Measurements from ENCODE around the gene NUCKS1. TPM values are rescaled to one million over a fixed set of nuclear protein-coding genes. Genes with fewer than 3 reads are reported as not detected.
A peak's percentile ranks its signal among the peaks of the same experiment; 100 is the strongest.

Gene NUCKS1
- total and polyA plus RNA-seq, 10 of the 15 experiments (the other 5 are each of a cell fraction or from before 2014, with no cell fraction given): 40.5 to 135 (median 55.5) TPM

DNA sequence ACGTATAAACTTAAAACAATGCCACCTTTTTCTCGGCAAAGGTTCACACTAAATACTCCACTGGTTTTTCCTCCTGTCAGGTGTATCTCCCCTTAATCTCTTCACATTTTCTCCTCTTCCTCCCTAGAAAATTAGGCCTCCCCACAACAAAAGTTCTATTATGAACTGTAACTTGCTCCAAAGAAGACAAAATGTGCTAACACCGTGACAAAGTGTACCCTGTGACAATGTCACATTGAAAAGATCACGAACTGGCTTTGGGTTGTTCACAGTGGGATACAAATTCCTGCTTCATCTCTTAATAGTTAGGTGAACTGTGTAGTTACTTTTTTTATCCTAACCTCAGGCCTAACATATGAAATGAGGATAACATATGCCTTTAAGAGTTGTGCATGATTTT is 6.0 kb downstream of the NUCKS1 start:
- H3K27me3 ChIP-seq (replicated peaks in 1 of 2; ENCODE audit: control insufficient read depth in 2 of 2, insufficient read depth in 2 of 2, low read length in 1 of 2): no peaks in the 10 kb centered on the region
- ATAC-seq (no peak), FAIRE-seq (no peak), DNase-seq (ENCODE audit: low read depth, low spot score) (no peak)
- in situ Hi-C loops (cut with MboI) (no loop called here), intact Hi-C loops (cut with micrococcal nuclease; ENCODE audit: unreplicated experiment) (no loop called here)
- H3K9ac ChIP-seq (ENCODE audit: control insufficient read depth, insufficient read depth, low read length): no peak overlapping the region
- no peak overlapping the region for H2AFZ ChIP-seq (ENCODE audit: control insufficient read depth, low read depth, low read length)
- no TSS peak for BruUV-seq (replicated peaks)
- no peaks in the 10 kb centered on the region for H3K9me3 ChIP-seq (replicated peaks; ENCODE audit: control insufficient read depth, insufficient read depth, low read length)
- no peak overlapping the region for H3K27ac ChIP-seq (ENCODE audit: control insufficient read depth, insufficient read depth)
- CTCF ChIA-PET: interaction anchor here (1.5 to 3.8 kb wide), 2 partner anchors 83 to 86 kb away, joined by 3 to 26 read pairs; no protein-coding TSS in a partner anchor
- WGBS (ENCODE audit: insufficient coverage, insufficient replicate concordance, low lambda C conversion rate, missing lambda C conversion rate): 26% methylated on average over 4 of the region's 4 CpGs
- TF ChIP-seq ASH2L (IDR thresholded peaks at IDR 0.05; ENCODE audit: borderline replicate concordance, low read depth): no peak
- TF ChIP-seq, protein P1, sequence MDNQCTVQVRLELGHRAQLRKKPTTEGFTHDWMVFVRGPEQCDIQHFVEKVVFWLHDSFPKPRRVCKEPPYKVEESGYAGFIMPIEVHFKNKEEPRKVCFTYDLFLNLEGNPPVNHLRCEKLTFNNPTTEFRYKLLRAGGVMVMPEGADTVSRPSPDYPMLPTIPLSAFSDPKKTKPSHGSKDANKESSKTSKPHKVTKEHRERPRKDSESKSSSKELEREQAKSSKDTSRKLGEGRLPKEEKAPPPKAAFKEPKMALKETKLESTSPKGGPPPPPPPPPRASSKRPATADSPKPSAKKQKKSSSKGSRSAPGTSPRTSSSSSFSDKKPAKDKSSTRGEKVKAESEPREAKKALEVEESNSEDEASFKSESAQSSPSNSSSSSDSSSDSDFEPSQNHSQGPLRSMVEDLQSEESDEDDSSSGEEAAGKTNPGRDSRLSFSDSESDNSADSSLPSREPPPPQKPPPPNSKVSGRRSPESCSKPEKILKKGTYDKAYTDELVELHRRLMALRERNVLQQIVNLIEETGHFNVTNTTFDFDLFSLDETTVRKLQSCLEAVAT (IDR thresholded peaks at IDR 0.05): no peak
- H3K36me3 ChIP-seq (ENCODE audit: control insufficient read depth in 2 of 2, insufficient read depth in 2 of 2, low read length in 1 of 2): peaks cover 0 to 17% of the 10 kb centered on the region in 2 experiments; a peak in 2 of 4 replicates
- H3K4me1 ChIP-seq (ENCODE audit: control insufficient read depth, insufficient read depth, low read length): peaks cover 5% of the 10 kb centered on the region
- SMC1A ChIA-PET (ENCODE audit: uncharacterized antibody, unreplicated experiment): interaction anchor here (1.7 to 3.9 kb wide), 4 partner anchors 11 to 85 kb away, joined by 4 to 25 read pairs (median 14); no protein-coding TSS in a partner anchor
- H3K4me2 ChIP-seq (ENCODE audit: control insufficient read depth, insufficient read depth): peak overlapping the region; percentile 46
- H3K4me3 ChIP-seq: peak overlapping the region; percentile 32; the same call in 1 of the 2 replicates
- H3K79me2 ChIP-seq (ENCODE audit: control insufficient read depth, insufficient read depth, low read length): peaks cover 85% of the 10 kb centered on the region
- H4K20me1 ChIP-seq (ENCODE audit: control insufficient read depth, insufficient read depth): 0 out of 2 replicates have a peak, but pooled peaks cover 3% of the 10 kb centered on the region
- POLR2A ChIA-PET: interaction anchor here (0.8 to 1.0 kb wide), 2 partner anchors 11 to 13 kb away, joined by 3 read pairs; no protein-coding TSS in a partner anchor
- RAD21 ChIA-PET (ENCODE audit: unreplicated experiment): interaction anchor here (1.4 to 1.7 kb wide), 2 partner anchors 32 to 156 kb away, joined by 4 to 6 read pairs; no protein-coding TSS in a partner anchor

DNA sequence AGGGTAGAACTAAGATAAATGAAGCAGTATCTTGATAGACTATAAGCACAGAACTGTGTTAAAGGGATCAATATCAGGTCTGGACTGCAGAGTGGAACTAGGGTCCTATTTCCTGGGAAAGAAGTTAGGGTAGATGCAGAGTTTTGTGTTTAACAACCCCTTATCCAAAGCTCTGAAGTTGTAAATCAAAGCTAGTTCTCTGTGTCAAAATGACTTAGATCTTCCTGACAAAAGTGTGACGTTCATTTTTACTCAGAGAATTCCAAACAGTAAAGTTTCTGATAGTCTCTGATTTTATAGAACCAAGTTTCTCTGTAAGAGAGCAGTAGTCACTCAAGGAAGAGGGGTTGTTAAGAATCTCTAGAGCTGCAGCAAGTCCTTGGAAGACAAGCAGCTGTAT is 8.3 kb downstream of the NUCKS1 start:
- DNase-seq (ENCODE audit: low read depth, low spot score) (no peak), FAIRE-seq (no peak), ATAC-seq (no peak)
- Histone ChIP-seq H3K27me3 (replicated peaks in 1 of 2; ENCODE audit: control insufficient read depth in 2 of 2, insufficient read depth in 2 of 2, low read length in 1 of 2) (no peaks in the 10 kb centered on the region), H3K27ac (ENCODE audit: control insufficient read depth, insufficient read depth) (no peak overlapping the region), H3K4me3 (no peak overlapping the region), H3K36me3 (ENCODE audit: control insufficient read depth in 2 of 2, insufficient read depth in 2 of 2, low read length in 1 of 2) (peaks cover 0 to 16% of the 10 kb centered on the region in 2 experiments; a peak in 2 of 4 replicates), H3K4me1 (ENCODE audit: control insufficient read depth, insufficient read depth, low read length) (peaks cover 5% of the 10 kb centered on the region), H2AFZ (ENCODE audit: control insufficient read depth, low read depth, low read length) (no peak overlapping the region), H3K79me2 (ENCODE audit: control insufficient read depth, insufficient read depth, low read length) (peaks cover 75% of the 10 kb centered on the region), H3K9ac (ENCODE audit: control insufficient read depth, insufficient read depth, low read length) (no peak overlapping the region), H3K9me3 (replicated peaks; ENCODE audit: control insufficient read depth, insufficient read depth, low read length) (no peaks in the 10 kb centered on the region), H4K20me1 (ENCODE audit: control insufficient read depth, insufficient read depth) (no peaks in the 10 kb centered on the region), H3K4me2 (ENCODE audit: control insufficient read depth, insufficient read depth) (no peak overlapping the region)
- BruUV-seq (replicated peaks): no TSS peak
- intact Hi-C loops (cut with micrococcal nuclease; ENCODE audit: unreplicated experiment) (no loop called here), in situ Hi-C loops (cut with MboI) (no loop called here)
- POLR2A ChIA-PET: interaction anchor here (0.6 to 1.4 kb wide), 9 partner anchors 9 to 333 kb away, joined by 3 to 6 read pairs (median 4); partner anchors contain the start of gene RAB29
- RAD21 ChIA-PET (ENCODE audit: unreplicated experiment): interaction anchor here (1.1 to 2.0 kb wide), 6 partner anchors 8 to 148 kb away, joined by 3 to 10 read pairs (median 5); no protein-coding TSS in a partner anchor
- CTCF ChIA-PET: interaction anchor here (0.8 to 7.9 kb wide), 10 partner anchors 13 to 236 kb away, joined by 3 to 66 read pairs (median 4); no protein-coding TSS in a partner anchor
- SMC1A ChIA-PET (ENCODE audit: uncharacterized antibody, unreplicated experiment): interaction anchor here (1.3 to 8.8 kb wide), 9 partner anchors 10 to 83 kb away, joined by 5 to 69 read pairs (median 10); no protein-coding TSS in a partner anchor
- WGBS (ENCODE audit: insufficient coverage, insufficient replicate concordance, low lambda C conversion rate, missing lambda C conversion rate): 93% methylated on average over 1 of the region's 1 CpG
- TF ChIP-seq NR2C2 (IDR thresholded peaks at IDR 0.05; ENCODE audit: borderline replicate concordance, control insufficient read depth, insufficient read length, low read depth) (no peak), POLR2A (IDR thresholded peaks at IDR 0.05; ENCODE audit: low read depth, low read length) (no peak), WRNIP1 (IDR thresholded peaks at IDR 0.05; ENCODE audit: borderline replicate concordance, low read depth, low read length) (no peak), HCFC1 (IDR thresholded peaks at IDR 0.05; ENCODE audit: low read length) (no peak), LARP7 (IDR thresholded peaks at IDR 0.05) (no peak), MEF2B (IDR thresholded peaks at IDR 0.05; ENCODE audit: partially characterized antibody, poor library complexity, severe bottlenecking) (no peak), STAT3 (IDR thresholded peaks at IDR 0.05; ENCODE audit: low read depth, low read length) (no peak), MYB (IDR thresholded peaks at IDR 0.05; ENCODE audit: borderline replicate concordance, low read depth, low read length) (no peak), NFYA (IDR thresholded peaks at IDR 0.05; ENCODE audit: borderline replicate concordance, low read depth, low read length) (no peak), NRF1 (conservative IDR thresholded peaks at IDR 0.05; ENCODE audit: low read depth, low read length) (no peak)
- TF ChIP-seq, protein P2, sequence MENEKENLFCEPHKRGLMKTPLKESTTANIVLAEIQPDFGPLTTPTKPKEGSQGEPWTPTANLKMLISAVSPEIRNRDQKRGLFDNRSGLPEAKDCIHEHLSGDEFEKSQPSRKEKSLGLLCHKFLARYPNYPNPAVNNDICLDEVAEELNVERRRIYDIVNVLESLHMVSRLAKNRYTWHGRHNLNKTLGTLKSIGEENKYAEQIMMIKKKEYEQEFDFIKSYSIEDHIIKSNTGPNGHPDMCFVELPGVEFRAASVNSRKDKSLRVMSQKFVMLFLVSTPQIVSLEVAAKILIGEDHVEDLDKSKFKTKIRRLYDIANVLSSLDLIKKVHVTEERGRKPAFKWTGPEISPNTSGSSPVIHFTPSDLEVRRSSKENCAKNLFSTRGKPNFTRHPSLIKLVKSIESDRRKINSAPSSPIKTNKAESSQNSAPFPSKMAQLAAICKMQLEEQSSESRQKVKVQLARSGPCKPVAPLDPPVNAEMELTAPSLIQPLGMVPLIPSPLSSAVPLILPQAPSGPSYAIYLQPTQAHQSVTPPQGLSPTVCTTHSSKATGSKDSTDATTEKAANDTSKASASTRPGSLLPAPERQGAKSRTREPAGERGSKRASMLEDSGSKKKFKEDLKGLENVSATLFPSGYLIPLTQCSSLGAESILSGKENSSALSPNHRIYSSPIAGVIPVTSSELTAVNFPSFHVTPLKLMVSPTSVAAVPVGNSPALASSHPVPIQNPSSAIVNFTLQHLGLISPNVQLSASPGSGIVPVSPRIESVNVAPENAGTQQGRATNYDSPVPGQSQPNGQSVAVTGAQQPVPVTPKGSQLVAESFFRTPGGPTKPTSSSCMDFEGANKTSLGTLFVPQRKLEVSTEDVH (IDR thresholded peaks at IDR 0.05; ENCODE audit: low read depth, partially characterized antibody): no peak

All from GM12878 (cell line).